RWPE1 (cell line): ENCODE data around the gene SYNJ2.

Experiments used
- CTCF ChIA-PET: fragments of 350-600 bp; sonication (Branson Sonifier 250); formaldehyde crosslinking; extraction: SDS; loops from one replicate; lab custom pipeline; 2021; lab: Yijun Ruan, JAX
- POLR2A ChIA-PET: fragments of 400-600 bp; formaldehyde crosslinking; extraction: SDS; loops from one replicate; lab custom pipeline; 2020; ENCODE audit warnings: antibody characterized with exemption; ENCODE audit not compliant: low non-redundant PET; lab: Yijun Ruan, JAX
- DNase-seq: peaks from one replicate; pipeline ENCODE4 v3.0.0; 2012; ENCODE audit warnings: low spot score
- H3K27ac ChIP-seq: fragments of 450-650 bp; 2 replicates; pipeline ENCODE4 v1.5.1; 2017
- CTCF ChIP-seq: fragments of 450-650 bp; conservative IDR thresholded peaks from 2 replicates; pipeline ENCODE4 v1.5.1; 2017; ENCODE audit warnings: low read depth, mild to moderate bottlenecking

SYNJ2 gene

GRCh38 chr6:158060455-158061360 is 79.0 kb downstream of the SYNJ2 start:
- peak overlapping the region; percentile 90 for H3K27ac ChIP-seq
- ChIA-PET POLR2A (interaction anchor here (0.6 kb wide), 1 partner anchor 19 kb away, joined by 3 read pairs; no protein-coding TSS in a partner anchor), CTCF (interaction anchor here (0.5 to 1.3 kb wide), 3 partner anchors 12 to 72 kb away, joined by 3 to 9 read pairs (median 5); no protein-coding TSS in a partner anchor)
- TF ChIP-seq CTCF: no peak
- DNase-seq: peak; percentile 81

GRCh38 chr6:158061361-158061708 is 79.7 kb downstream of the SYNJ2 start:
- POLR2A ChIA-PET: no interaction called here
- DNase-seq: no peak
- H3K27ac ChIP-seq: peak overlapping the region; percentile 90
- TF ChIP-seq CTCF: no peak
- CTCF ChIA-PET: interaction anchor here (0.5 to 1.3 kb wide), 2 partner anchors 11 to 71 kb away, joined by 5 to 9 read pairs; no protein-coding TSS in a partner anchor

GRCh38 chr6:158061709-158062461 is 80.2 kb downstream of the SYNJ2 start:
- CTCF ChIA-PET: interaction anchor here (0.6 kb wide), 1 partner anchor 93 kb away, joined by 3 read pairs; no protein-coding TSS in a partner anchor
- POLR2A ChIA-PET: no interaction called here
- TF ChIP-seq CTCF: no peak
- DNase-seq: no peak
- peak overlapping the region; percentile 90 for H3K27ac ChIP-seq

GRCh38 chr6:158063736-158064135 is 82.1 kb downstream of the SYNJ2 start:
- TF ChIP-seq CTCF: no peak
- POLR2A ChIA-PET: no interaction called here
- DNase-seq: no peak
- CTCF ChIA-PET: no interaction called here
- H3K27ac ChIP-seq: no peak overlapping the region

- POLR2A ChIA-PET: no interaction called here
- no peak for DNase-seq
- CTCF ChIA-PET: no interaction called here
- H3K27ac ChIP-seq: no peak overlapping the region
- TF ChIP-seq CTCF: no peak
These were observed 83.1 kb downstream of the SYNJ2 start for GRCh38 chr6:158064725-158065251.
